ENCODE data around the gene FEM1C.

- no peak for TF ChIP-seq ZNF331 (CRISPR knock-in tag; IDR thresholded peaks at IDR 0.05; ENCODE audit: low read depth)
- no peak for TF ChIP-seq POLR2AphosphoS5 (IDR thresholded peaks at IDR 0.05; ENCODE audit: low read depth)
- TF ChIP-seq ZNF462 (CRISPR knock-in tag; IDR thresholded peaks at IDR 0.05): no peak
- TF ChIP-seq CTCF (conservative IDR thresholded peaks at IDR 0.05; ENCODE audit: low read depth in 2 of 2): no peak
- TF ChIP-seq CREB1 (CRISPR knock-in tag; IDR thresholded peaks at IDR 0.05; ENCODE audit: low read depth): no peak
- TF ChIP-seq JUNB (IDR thresholded peaks at IDR 0.05; ENCODE audit: unreplicated experiment): no peak
- TF ChIP-seq REST (IDR thresholded peaks at IDR 0.05; ENCODE audit: unreplicated experiment): no peak
- TF ChIP-seq EZH2 (IDR thresholded peaks at IDR 0.05; ENCODE audit: low read depth, unreplicated experiment): no peak
- no peak for TF ChIP-seq ETS1 (IDR thresholded peaks at IDR 0.05)
- TF ChIP-seq EZH2phosphoT487 (IDR thresholded peaks at IDR 0.05; ENCODE audit: unreplicated experiment): no peak
- TF ChIP-seq STAT1 (IDR thresholded peaks at IDR 0.05; ENCODE audit: unreplicated experiment): no peak
- TF ChIP-seq ZNF114 (CRISPR knock-in tag; IDR thresholded peaks at IDR 0.05): no peak
- TF ChIP-seq NANOG (IDR thresholded peaks at IDR 0.05; ENCODE audit: borderline replicate concordance): no peak
These were observed 14.9 kb upstream of the FEM1C start for GRCh38 chr5:115559524-115559923.

Measured in GM23338 (cell line).